ENCODE results near the gene CALN1. TPM values are rescaled to one million over a fixed set of nuclear protein-coding genes. Genes with fewer than 3 reads are reported as not detected.

Gene CALN1
- total RNA-seq, 2 donors from 2014 or later, result not detected

GRCh38 chr7:72030994-72031667 lies 381.0 kb downstream of the CALN1 start:
- DNase-seq (no peak), ATAC-seq (no peak)
- intact Hi-C loops (cut with DNase I), result no loop called here

- DNase-seq, result no peak
- no peak for ATAC-seq
- intact Hi-C loops (cut with DNase I), result no loop called here
Observed at GRCh38 chr7:72028267-72028666, 383.9 kb downstream of the CALN1 start.

- ATAC-seq (no peak), DNase-seq (no peak)
- intact Hi-C loops (cut with DNase I), result no loop called here
Observed at GRCh38 chr7:72025381-72025960, 386.7 kb downstream of the CALN1 start.

- ATAC-seq (no peak), DNase-seq (no peak)
- intact Hi-C loops (cut with DNase I), result no loop called here
Observed at GRCh38 chr7:72023926-72024325, 388.2 kb downstream of the CALN1 start.

- intact Hi-C loops (cut with DNase I), result no loop called here
- ATAC-seq (no peak), DNase-seq (no peak)
Observed at GRCh38 chr7:72021716-72022115, 390.4 kb downstream of the CALN1 start.

GRCh38 chr7:72020311-72020710 lies 391.8 kb downstream of the CALN1 start:
- no peak for DNase-seq

GRCh38 chr7:72019436-72019835 lies 392.7 kb downstream of the CALN1 start:
- DNase-seq, result no peak
- intact Hi-C loops (cut with DNase I), result no loop called here
- no peak for ATAC-seq

More at GRCh38 chr7:72020311-72020710, 391.8 kb downstream of the CALN1 start:
- no peak for ATAC-seq
- intact Hi-C loops (cut with DNase I), result no loop called here

- ATAC-seq, result no peak
- no peak for DNase-seq
- intact Hi-C loops (cut with DNase I), result no loop called here
Observed at GRCh38 chr7:72017756-72018155, 394.4 kb downstream of the CALN1 start.

GRCh38 chr7:72016574-72016973 lies 395.6 kb downstream of the CALN1 start:
- ATAC-seq, result no peak
- DNase-seq, result no peak
- intact Hi-C loops (cut with DNase I), result no loop called here

- ATAC-seq (no peak), DNase-seq (no peak)
- intact Hi-C loops (cut with DNase I), result no loop called here
Observed at GRCh38 chr7:72015136-72015535, 397.0 kb downstream of the CALN1 start.

GRCh38 chr7:72007018-72007417 lies 405.1 kb downstream of the CALN1 start:
- no peak for DNase-seq

GRCh38 chr7:72003236-72003635 lies 408.9 kb downstream of the CALN1 start:
- no peak for ATAC-seq

More at GRCh38 chr7:72007018-72007417, 405.1 kb downstream of the CALN1 start:
- no peak for ATAC-seq
- intact Hi-C loops (cut with DNase I), result no loop called here

GRCh38 chr7:71996141-71996540 lies 416.0 kb downstream of the CALN1 start:
- DNase-seq (no peak), ATAC-seq (no peak)
- intact Hi-C loops (cut with DNase I), result no loop called here

More at GRCh38 chr7:72003236-72003635, 408.9 kb downstream of the CALN1 start:
- intact Hi-C loops (cut with DNase I), result no loop called here
- no peak for DNase-seq

GRCh38 chr7:71995111-71995510 lies 417.0 kb downstream of the CALN1 start:
- intact Hi-C loops (cut with DNase I), result no loop called here
- ATAC-seq (no peak), DNase-seq (no peak)

- no peak for ATAC-seq
- no peak for DNase-seq
- intact Hi-C loops (cut with DNase I), result no loop called here
Observed at GRCh38 chr7:71991586-71991985, 420.6 kb downstream of the CALN1 start.

GRCh38 chr7:71990138-71990462 lies 422.0 kb downstream of the CALN1 start:
- ATAC-seq (no peak), DNase-seq (no peak)
- intact Hi-C loops (cut with DNase I), result no loop called here

GRCh38 chr7:71988201-71988600 lies 423.9 kb downstream of the CALN1 start:
- DNase-seq (no peak), ATAC-seq (no peak)
- intact Hi-C loops (cut with DNase I), result no loop called here

GRCh38 chr7:71987200-71987767 lies 424.9 kb downstream of the CALN1 start:
- no peak for DNase-seq
- ATAC-seq, result peak in 1 of 2 donors; percentile 12
- intact Hi-C loops (cut with DNase I), result no loop called here

- ATAC-seq (no peak), DNase-seq (no peak)
- intact Hi-C loops (cut with DNase I), result no loop called here
Observed at GRCh38 chr7:71984348-71984747, 427.8 kb downstream of the CALN1 start.

GRCh38 chr7:71982851-71983250 lies 429.3 kb downstream of the CALN1 start:
- intact Hi-C loops (cut with DNase I), result no loop called here
- ATAC-seq, result no peak
- DNase-seq, result no peak

GRCh38 chr7:71976645-71977044 lies 435.5 kb downstream of the CALN1 start:
- ATAC-seq (no peak), DNase-seq (no peak)
- intact Hi-C loops (cut with DNase I), result no loop called here
